ENCODE measurements around the gene DIP2B. TPM values are rescaled to one million over a fixed set of nuclear protein-coding genes. Genes with fewer than 3 reads are reported as not detected.

Gene DIP2B
- total RNA-seq, 1 donor from 2014 or later, result 45.1 TPM

DNA sequence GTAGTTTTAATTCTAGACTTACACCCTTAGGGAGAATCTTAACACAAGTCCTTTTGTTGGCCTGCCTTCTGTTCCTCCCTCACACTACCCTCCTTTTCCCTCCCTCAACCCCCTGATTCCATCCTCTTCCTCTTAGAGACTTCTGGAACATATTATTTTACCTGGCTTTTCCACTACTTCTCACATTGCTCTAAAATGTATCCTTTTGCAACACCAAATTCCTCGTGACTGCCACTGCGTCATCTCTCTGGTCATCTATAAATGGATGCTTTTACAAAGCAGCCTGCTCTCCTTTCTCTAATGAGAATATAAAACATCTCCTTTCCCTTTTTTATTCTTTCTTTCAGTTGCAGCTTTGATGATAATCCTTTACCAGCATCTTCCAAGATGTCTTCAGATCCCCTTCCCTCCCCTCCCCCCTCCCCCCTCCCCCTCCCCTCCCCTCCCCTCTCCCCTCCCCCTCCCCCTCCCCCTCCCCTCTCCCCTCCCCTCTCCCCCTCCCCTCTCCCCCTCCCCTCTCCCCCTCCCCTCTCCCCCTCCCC, 93.6 kb downstream of the DIP2B start:
- no peak for DNase-seq (ENCODE audit: low spot score)
- TF ChIP-seq, protein P1, sequence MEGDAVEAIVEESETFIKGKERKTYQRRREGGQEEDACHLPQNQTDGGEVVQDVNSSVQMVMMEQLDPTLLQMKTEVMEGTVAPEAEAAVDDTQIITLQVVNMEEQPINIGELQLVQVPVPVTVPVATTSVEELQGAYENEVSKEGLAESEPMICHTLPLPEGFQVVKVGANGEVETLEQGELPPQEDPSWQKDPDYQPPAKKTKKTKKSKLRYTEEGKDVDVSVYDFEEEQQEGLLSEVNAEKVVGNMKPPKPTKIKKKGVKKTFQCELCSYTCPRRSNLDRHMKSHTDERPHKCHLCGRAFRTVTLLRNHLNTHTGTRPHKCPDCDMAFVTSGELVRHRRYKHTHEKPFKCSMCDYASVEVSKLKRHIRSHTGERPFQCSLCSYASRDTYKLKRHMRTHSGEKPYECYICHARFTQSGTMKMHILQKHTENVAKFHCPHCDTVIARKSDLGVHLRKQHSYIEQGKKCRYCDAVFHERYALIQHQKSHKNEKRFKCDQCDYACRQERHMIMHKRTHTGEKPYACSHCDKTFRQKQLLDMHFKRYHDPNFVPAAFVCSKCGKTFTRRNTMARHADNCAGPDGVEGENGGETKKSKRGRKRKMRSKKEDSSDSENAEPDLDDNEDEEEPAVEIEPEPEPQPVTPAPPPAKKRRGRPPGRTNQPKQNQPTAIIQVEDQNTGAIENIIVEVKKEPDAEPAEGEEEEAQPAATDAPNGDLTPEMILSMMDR (IDR thresholded peaks at IDR 0.05; ENCODE audit: unreplicated experiment), result no peak
- Mint-ChIP-seq H3K4me1 (ENCODE audit: unreplicated experiment) (peaks cover 30% of the 10 kb centered on the region), H3K9me3 (ENCODE audit: unreplicated experiment) (no peaks in the 10 kb centered on the region), H3K4me3 (ENCODE audit: unreplicated experiment) (no peak overlapping the region), H3K27ac (ENCODE audit: unreplicated experiment) (no peak overlapping the region), H3K36me3 (ENCODE audit: low read depth, unreplicated experiment) (peaks cover 11% of the 10 kb centered on the region), H3K27me3 (ENCODE audit: unreplicated experiment) (peaks cover 4% of the 10 kb centered on the region)

DNA sequence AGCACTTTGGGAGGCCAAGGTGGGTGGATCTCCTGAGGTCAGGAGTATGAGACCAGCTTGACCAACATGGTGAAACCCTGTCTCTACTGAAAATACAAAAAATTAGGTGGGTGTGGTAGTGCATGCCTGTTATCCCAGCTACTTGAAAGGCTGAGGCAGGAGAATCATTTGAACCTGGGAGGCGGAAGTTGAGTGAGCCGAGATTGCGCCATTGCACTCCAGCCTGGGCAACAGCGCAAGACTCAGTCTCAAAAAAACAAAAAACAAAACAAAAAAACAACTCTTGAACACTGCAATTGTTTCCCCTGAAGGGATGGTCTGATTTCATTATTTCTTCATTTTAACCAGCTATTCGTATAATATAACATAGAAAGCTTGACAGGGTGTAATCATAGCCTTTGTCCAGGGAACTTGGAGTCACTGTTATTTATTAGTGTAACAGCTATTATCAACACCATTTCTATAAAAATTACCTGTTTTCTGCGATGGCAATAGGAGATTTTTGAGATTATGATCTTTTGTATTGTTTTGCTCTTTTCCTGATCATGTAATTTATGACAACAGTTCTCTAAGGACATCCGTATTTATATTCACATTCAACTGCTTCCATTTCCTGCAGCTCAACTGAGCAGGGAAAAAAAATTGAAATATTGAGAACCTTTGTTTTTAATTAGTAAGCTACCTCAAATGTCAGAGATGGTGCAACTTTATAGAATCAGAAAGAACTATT, 94.7 kb downstream of the DIP2B start:
- Mint-ChIP-seq H3K36me3 (ENCODE audit: low read depth, unreplicated experiment) (peaks cover 11% of the 10 kb centered on the region), H3K27me3 (ENCODE audit: unreplicated experiment) (peaks cover 4% of the 10 kb centered on the region), H3K4me1 (ENCODE audit: unreplicated experiment) (peaks cover 30% of the 10 kb centered on the region), H3K9me3 (ENCODE audit: unreplicated experiment) (no peaks in the 10 kb centered on the region), H3K27ac (ENCODE audit: unreplicated experiment) (no peak overlapping the region), H3K4me3 (ENCODE audit: unreplicated experiment) (peak overlapping the region; percentile 5)
- no peak for DNase-seq (ENCODE audit: low spot score)
- TF ChIP-seq, protein P1 (IDR thresholded peaks at IDR 0.05; ENCODE audit: unreplicated experiment), result no peak

DNA sequence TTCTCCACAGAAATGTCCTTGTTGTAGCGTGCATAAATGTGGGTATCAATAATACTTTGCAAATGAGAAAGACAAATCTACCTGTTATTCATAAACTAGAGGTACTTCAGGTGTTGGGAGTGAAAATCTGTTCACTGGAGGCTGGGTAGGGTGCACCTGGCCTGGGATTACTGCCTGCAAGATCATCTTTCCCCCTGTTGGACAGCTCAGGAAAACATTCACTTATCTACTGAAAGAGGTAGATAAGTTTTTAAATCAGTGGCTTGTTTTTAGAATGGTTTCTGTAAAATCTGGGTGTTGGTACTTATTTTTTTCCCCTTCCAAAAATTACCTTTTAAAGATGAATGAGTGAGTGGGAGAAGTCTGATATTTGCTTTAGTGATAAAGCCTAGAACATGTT, 95.6 kb downstream of the DIP2B start:
- TF ChIP-seq, protein P1 (IDR thresholded peaks at IDR 0.05; ENCODE audit: unreplicated experiment), result no peak
- peaks cover 11% of the 10 kb centered on the region for H3K36me3 Mint-ChIP-seq (ENCODE audit: low read depth, unreplicated experiment)
- no peak overlapping the region for H3K4me3 Mint-ChIP-seq (ENCODE audit: unreplicated experiment)
- peaks cover 30% of the 10 kb centered on the region for H3K4me1 Mint-ChIP-seq (ENCODE audit: unreplicated experiment)
- H3K27me3 Mint-ChIP-seq (ENCODE audit: unreplicated experiment), result peaks cover 4% of the 10 kb centered on the region
- no peak overlapping the region for H3K27ac Mint-ChIP-seq (ENCODE audit: unreplicated experiment)
- no peak for DNase-seq (ENCODE audit: low spot score)
- H3K9me3 Mint-ChIP-seq (ENCODE audit: unreplicated experiment), result no peaks in the 10 kb centered on the region

DNA sequence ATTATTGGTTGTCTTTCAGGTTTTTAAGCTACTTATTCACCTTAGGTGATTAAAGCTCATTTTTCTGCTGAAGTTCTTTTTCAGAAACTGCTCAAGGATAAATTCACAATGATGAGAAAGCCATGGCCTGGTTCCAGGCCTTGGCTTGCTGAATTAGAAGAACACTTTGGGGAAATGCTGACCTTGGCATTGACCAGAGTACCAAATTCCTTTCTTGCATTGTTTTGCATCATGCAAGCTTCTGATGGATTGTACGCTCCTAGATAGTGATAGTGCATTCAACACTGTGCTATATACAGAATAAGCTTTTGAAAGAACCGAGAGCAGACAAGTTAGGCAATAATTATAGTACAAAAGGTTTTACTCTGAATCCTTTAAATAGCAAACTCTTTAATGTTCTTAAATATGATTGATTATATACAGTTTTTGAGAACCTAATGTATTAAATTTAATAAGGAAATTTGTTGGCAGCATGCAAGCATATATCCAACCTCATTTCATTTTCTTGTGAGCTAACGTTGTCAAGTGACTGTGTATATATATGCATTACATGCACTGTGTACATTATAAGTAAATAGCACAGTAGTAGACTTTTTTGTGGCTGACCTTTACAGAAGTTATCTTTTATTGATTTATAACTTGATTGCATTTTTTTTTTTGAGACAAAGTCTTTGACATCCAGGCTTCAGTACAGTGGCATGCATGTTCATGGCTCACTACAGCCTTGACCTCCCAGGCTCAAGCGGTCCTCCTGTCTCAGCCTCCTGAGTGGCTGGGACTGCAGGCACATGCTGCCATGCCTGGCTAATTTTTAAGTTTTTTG, 99.2 kb downstream of the DIP2B start:
- peaks cover 11% of the 10 kb centered on the region for H3K36me3 Mint-ChIP-seq (ENCODE audit: low read depth, unreplicated experiment)
- peak overlapping the region; percentile 37 for H3K27ac Mint-ChIP-seq (ENCODE audit: unreplicated experiment)
- no peak for DNase-seq (ENCODE audit: low spot score)
- H3K4me3 Mint-ChIP-seq (ENCODE audit: unreplicated experiment), result no peak overlapping the region
- TF ChIP-seq, protein P1 (IDR thresholded peaks at IDR 0.05; ENCODE audit: unreplicated experiment), result no peak
- H3K9me3 Mint-ChIP-seq (ENCODE audit: unreplicated experiment), result no peaks in the 10 kb centered on the region
- H3K4me1 Mint-ChIP-seq (ENCODE audit: unreplicated experiment), result peaks cover 23% of the 10 kb centered on the region
- H3K27me3 Mint-ChIP-seq (ENCODE audit: unreplicated experiment), result peaks cover 4% of the 10 kb centered on the region

DNA sequence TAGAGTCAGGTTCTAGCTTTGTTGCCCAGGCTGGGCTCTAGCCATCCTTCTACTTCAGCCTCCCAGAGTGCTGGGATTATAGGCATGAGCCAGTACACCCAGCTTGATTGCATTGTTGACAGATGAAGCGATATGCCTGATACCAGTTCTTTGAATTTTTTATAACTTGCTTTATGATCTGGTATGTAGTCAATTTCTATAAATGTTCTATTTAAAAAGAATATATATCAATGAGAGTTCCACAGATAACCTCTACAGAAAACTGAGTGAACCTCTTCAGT, 99.8 kb downstream of the DIP2B start:
- Mint-ChIP-seq H3K36me3 (ENCODE audit: low read depth, unreplicated experiment) (peaks cover 11% of the 10 kb centered on the region), H3K27ac (ENCODE audit: unreplicated experiment) (no peak overlapping the region), H3K9me3 (ENCODE audit: unreplicated experiment) (no peaks in the 10 kb centered on the region), H3K4me3 (ENCODE audit: unreplicated experiment) (no peak overlapping the region), H3K4me1 (ENCODE audit: unreplicated experiment) (peaks cover 24% of the 10 kb centered on the region), H3K27me3 (ENCODE audit: unreplicated experiment) (peaks cover 1% of the 10 kb centered on the region)
- TF ChIP-seq, protein P1 (IDR thresholded peaks at IDR 0.05; ENCODE audit: unreplicated experiment), result no peak
- no peak for DNase-seq (ENCODE audit: low spot score)
